Skeletal muscle tissue (tissue), 4 donors: ENCODE results near the gene FBXO34. TPM values are rescaled to one million over a fixed set of nuclear protein-coding genes. Genes with fewer than 3 reads are reported as not detected.

Source experiments
- H3K27ac ChIP-seq: one replicate; pipeline ENCODE4 v1.7.0; 2013; ENCODE audit warnings: mild to moderate bottlenecking, low read depth, low read length, inconsistent platforms
- H3K27me3 ChIP-seq, 3 donors: one replicate each; pipeline ENCODE4 v1.7.0; 2013; ENCODE audit warnings: low read length in 3 of 3; ENCODE audit not compliant: control insufficient read depth in 3 of 3, insufficient read depth in 3 of 3
- H3K36me3 ChIP-seq, 3 donors: one replicate each; pipeline ENCODE4 v1.7.0; 2013; ENCODE audit warnings: low read length in 3 of 3; ENCODE audit not compliant: control insufficient read depth in 3 of 3, insufficient read depth in 3 of 3
- H3K4me1 ChIP-seq, 3 donors: one replicate each; pipeline ENCODE4 v1.7.0; 2013; ENCODE audit warnings: low read length in 3 of 3, mild to moderate bottlenecking in 3 of 3; ENCODE audit not compliant: control insufficient read depth in 3 of 3, insufficient read depth in 3 of 3
- H3K4me3 ChIP-seq, 3 donors: one replicate each; pipeline ENCODE4 v1.7.0; 2013; ENCODE audit warnings: low read length in 3 of 3
- H3K9ac ChIP-seq, 3 donors: one replicate each; pipeline ENCODE4 v1.7.0; 2013; ENCODE audit warnings: low read length in 3 of 3, mild to moderate bottlenecking in 3 of 3, moderate library complexity in 2 of 3, low read depth in 1 of 3
- H3K9me3 ChIP-seq, 3 donors: one replicate each; pipeline ENCODE4 v1.7.0; 2013; ENCODE audit warnings: low read length in 3 of 3; ENCODE audit not compliant: control insufficient read depth in 3 of 3
- total RNA-seq: library from RNA; depleted of rRNA; stranded (reverse); fragments of >200 nt; gene quantifications from one replicate; pipeline ENCODE4 v1.2.3, GENCODE V29; 2014
- donor health status: Osteomylitis.

Gene FBXO34
- total RNA-seq, 1 donor from 2014 or later = 24.5 TPM

DNA sequence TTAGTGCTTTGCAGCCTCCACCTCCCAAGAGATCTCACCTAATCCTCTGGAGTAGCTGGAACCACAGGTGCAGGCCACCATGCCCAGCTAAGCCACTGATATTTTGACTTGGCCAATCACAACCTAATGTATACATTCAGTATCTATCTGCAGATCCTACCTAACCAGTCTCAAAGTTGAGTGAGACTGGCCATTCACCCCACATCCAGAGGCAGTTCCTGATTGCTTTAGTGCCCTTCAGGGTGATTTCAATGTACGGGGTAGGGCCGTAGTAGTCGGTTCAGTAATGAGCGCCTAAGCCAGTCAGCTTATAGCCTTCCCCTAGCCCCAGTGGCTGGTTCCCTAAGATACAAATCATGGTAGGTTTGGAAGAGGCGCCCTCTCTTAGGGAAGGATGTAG, 27.4 kb upstream of the FBXO34 start:
- H3K4me3 ChIP-seq = no peak overlapping the region
- no peaks in the 10 kb centered on the region for H3K36me3 ChIP-seq
- H3K4me1 ChIP-seq = no peaks in the 10 kb centered on the region

DNA sequence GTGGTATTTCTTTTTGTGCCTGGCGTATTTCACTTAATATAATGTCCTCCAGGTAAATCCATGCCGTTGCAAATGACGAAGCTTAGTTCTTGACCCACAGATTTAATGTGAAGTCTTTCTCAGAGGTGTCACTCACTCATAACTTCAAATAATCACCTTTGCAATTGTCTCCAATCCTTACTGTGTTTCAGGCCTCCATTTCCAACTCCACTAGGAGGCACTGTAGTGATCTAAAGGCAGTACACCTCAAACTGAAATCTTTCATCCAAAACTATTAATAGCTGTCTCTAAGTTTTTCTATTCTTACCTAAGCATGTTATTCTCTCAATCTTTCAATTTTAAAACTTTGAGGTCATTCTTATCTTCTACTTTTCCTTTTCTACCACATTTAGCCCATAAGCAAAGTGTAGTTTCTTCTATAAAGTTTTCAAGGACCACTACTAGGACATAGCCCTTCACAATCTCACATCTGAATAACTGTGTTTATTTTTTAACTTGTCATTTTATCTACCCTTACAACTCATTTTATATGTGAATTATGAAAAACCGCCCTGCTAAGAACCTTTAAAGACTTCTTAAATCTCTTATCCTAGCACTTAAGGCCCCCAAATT, 25.5 kb upstream of the FBXO34 start:
- Histone ChIP-seq H3K4me3 (no peak overlapping the region), H3K27me3 (peaks cover 0 to 8% (median 2%) of the 10 kb centered on the region in 3 donors), H3K4me1 (no peaks in the 10 kb centered on the region), H3K9ac (no peak overlapping the region), H3K36me3 (no peaks in the 10 kb centered on the region), H3K27ac (no peak overlapping the region), H3K9me3 (no peaks in the 10 kb centered on the region)

More for the DNA sequence above, 27.4 kb upstream of the FBXO34 start:
- Histone ChIP-seq H3K27me3 (peaks cover 0 to 8% (median 2%) of the 10 kb centered on the region in 3 donors), H3K9ac (no peak overlapping the region), H3K9me3 (no peaks in the 10 kb centered on the region), H3K27ac (no peak overlapping the region)

DNA sequence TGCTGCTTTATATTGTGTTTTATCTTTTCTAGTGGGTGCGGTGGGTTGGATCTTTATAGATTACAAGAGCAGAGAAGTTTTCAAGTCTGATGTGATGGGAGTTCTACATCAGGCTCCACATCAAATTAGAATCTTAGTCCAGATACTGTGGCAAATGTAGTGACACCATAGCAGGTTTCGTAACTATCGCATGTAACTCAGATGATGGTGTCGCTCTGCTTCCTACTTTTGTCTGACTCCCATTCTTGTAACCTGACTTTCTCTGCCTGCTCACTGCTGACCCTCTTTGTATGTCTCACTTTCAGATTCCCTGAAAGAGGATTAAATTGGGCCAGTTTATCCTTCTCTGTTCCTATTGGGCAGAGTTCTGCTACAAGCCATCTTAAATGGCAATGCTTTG, 22.8 kb upstream of the FBXO34 start:
- no peaks in the 10 kb centered on the region for H3K4me1 ChIP-seq
- H3K4me3 ChIP-seq = no peak overlapping the region
- no peak overlapping the region for H3K27ac ChIP-seq
- no peaks in the 10 kb centered on the region for H3K9me3 ChIP-seq
- no peak overlapping the region for H3K9ac ChIP-seq
- H3K27me3 ChIP-seq = peaks cover 0 to 2% (median 0%) of the 10 kb centered on the region in 3 donors
- no peaks in the 10 kb centered on the region for H3K36me3 ChIP-seq

DNA sequence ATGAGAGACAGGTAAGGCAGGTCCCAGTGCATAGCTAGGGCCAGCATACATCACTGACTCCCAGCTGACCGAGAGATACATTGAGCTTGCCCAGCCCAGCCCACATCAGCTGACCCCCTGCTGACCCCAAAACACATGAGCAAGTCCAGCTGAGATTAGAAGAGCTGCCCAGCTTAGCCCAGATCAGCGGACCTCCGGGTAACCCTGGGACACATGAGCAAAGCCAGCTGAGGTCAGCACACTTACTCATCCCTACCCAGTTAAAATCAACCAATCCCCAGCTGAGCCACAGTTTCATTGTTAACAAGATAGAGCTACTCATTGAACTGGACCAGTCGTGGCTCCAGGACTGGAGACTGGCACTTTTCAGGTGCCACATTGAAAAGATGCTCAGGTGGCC, 21.8 kb upstream of the FBXO34 start:
- Histone ChIP-seq H3K9ac (no peak overlapping the region), H3K4me1 (no peaks in the 10 kb centered on the region), H3K4me3 (no peak overlapping the region), H3K27me3 (no peaks in the 10 kb centered on the region), H3K27ac (no peak overlapping the region), H3K36me3 (no peaks in the 10 kb centered on the region), H3K9me3 (no peaks in the 10 kb centered on the region)

DNA sequence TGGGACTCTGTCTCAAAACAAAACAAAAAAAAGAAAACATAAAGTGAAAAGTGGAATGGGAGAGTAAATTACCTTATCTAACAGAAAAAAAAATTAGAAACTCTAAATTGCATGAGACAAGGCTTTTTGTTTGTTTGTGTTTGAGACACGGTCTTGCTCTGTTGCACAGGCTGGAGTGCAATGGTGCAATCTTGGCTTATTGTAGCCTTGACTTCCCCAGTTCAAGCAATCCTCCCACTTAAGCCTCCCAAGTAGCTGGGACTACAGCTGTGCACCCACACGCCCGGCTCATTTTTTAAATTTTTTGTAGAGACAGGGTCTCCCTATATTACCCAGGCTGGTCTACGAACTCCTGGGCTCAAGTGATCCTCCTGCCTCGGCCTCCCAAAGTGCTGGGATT, 17.9 kb upstream of the FBXO34 start:
- Histone ChIP-seq H3K9me3 (no peaks in the 10 kb centered on the region), H3K4me1 (no peaks in the 10 kb centered on the region), H3K27ac (no peak overlapping the region), H3K36me3 (no peaks in the 10 kb centered on the region), H3K27me3 (no peaks in the 10 kb centered on the region), H3K9ac (no peak overlapping the region), H3K4me3 (no peak overlapping the region)

DNA sequence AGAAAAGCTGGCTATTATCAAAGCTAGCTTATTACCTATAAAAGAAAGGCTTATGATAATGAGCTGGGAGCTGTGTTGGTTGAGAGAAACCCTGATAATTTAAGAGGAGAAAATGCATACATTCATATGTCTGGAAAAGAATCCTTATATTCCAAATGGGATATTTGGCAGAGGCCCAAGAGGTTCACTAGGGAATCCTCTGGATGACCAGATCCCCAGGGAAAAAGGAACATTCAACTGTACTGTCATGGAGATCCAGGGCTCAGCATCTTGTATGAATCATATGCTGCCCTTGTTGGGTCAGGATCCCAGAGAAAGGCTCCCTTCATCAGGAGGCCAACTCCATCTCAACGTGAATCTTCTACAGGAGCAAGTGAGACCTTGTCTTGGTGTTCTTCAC, 16.6 kb upstream of the FBXO34 start:
- no peak overlapping the region for H3K4me3 ChIP-seq
- H3K36me3 ChIP-seq = no peaks in the 10 kb centered on the region
- no peak overlapping the region for H3K9ac ChIP-seq
- no peaks in the 10 kb centered on the region for H3K27me3 ChIP-seq
- no peak overlapping the region for H3K27ac ChIP-seq
- no peaks in the 10 kb centered on the region for H3K4me1 ChIP-seq
- no peaks in the 10 kb centered on the region for H3K9me3 ChIP-seq

DNA sequence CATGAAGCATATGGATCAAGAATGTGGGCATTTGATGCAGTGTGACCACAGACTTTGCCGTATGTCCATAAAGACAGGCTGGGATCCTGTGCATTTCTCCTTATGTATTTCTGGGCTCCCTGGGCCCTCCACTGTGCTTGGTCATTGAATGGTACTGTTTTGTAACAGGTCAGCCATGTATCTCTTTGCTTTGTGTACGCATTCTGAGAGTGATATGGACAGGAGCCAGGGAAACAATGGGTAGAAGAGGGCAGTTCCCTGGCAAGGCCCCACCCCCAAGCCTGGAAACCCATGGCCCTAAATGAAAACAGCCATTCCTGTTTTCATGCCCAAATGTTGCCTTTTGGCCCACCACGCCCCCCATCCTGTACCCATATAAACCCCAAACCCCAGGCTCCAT, 15.2 kb upstream of the FBXO34 start:
- Histone ChIP-seq H3K4me1 (no peaks in the 10 kb centered on the region), H3K9me3 (no peaks in the 10 kb centered on the region), H3K27me3 (no peaks in the 10 kb centered on the region), H3K27ac (no peak overlapping the region), H3K36me3 (no peaks in the 10 kb centered on the region), H3K4me3 (no peak overlapping the region), H3K9ac (no peak overlapping the region)

DNA sequence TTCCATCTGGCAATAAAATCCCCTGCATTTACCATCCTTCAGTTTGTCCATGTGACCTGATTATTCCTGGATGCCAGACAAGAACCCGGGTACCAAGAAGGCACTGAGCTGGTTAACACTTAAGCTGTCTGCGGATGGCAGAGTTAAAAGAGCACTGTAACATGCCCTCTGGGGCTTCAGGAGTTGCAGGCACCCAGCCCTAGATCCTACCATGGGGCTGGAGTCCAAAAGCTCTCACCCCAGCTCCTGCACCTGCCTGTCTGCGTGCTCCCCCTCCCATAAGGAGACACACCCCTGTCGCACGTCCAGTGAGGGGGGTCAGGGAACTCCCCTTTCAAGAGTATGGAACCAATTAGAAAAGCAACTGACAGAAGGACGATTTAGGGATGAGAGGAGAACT, 14.6 kb upstream of the FBXO34 start:
- Histone ChIP-seq H3K27me3 (no peaks in the 10 kb centered on the region), H3K9ac (no peak overlapping the region), H3K27ac (no peak overlapping the region), H3K4me3 (no peak overlapping the region), H3K9me3 (no peaks in the 10 kb centered on the region), H3K4me1 (no peaks in the 10 kb centered on the region), H3K36me3 (no peaks in the 10 kb centered on the region)

DNA sequence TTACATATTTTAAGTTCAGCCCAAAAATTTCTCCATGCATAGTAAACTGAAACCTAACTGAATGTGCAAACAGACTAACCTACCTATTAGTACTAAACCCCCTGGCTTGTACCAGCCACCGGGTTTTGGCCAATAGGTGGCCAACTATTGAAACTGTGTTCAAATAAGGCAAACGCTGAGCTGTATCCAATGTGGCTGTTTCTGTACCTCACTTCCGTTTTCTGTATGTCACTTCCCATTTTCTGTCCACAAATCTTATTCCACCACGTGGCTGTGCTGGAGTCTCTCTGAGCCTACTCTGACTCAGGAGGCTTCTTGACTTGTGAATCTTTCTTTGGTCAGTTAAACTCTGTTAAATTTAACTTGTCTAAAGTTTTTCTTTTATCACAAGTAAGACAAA, 6.0 kb upstream of the FBXO34 start:
- no peaks in the 10 kb centered on the region for H3K4me1 ChIP-seq
- no peaks in the 10 kb centered on the region for H3K9me3 ChIP-seq
- H3K4me3 ChIP-seq = no peak overlapping the region
- H3K27ac ChIP-seq = no peak overlapping the region
- H3K36me3 ChIP-seq = no peaks in the 10 kb centered on the region
- H3K27me3 ChIP-seq = no peaks in the 10 kb centered on the region
- no peak overlapping the region for H3K9ac ChIP-seq

DNA sequence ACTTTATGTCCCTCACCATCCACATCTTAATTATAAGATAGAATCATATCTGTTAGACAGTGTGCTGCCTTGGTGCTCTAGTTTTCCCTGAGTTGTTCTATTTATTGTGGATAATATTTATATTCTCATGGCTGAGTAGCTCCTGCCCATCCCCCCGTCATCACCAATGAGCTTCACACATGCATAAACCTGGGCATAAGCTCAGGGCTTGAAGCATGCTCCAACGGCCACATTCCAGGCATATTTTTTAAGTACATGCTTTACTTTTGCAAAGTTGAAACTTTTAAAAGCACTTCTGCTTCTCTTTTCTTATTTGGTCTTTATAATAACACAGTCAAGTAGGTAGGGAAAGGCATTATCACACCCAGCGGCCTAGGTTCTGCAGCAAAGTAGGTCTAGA, 3.4 kb upstream of the FBXO34 start:
- Histone ChIP-seq H3K9me3 (no peaks in the 10 kb centered on the region), H3K4me3 (no peak overlapping the region), H3K27ac (no peak overlapping the region), H3K27me3 (no peaks in the 10 kb centered on the region), H3K4me1 (peaks cover 0 to 4% (median 3%) of the 10 kb centered on the region in 3 donors), H3K36me3 (no peaks in the 10 kb centered on the region), H3K9ac (no peak overlapping the region)
